DMS53 (cell line): ENCODE measurements around the gene FARSA.
"Not testable (repeated sequence)": the region's sequence is repeated elsewhere in the genome, so short reads cannot be mapped to it uniquely, and the experiment has no call there.

Experiments
- DNase-seq: peaks from one replicate; lab custom pipeline; 2025; lab: John Stamatoyannopoulos, UW

Gene FARSA

GRCh38 chr19:12933287-12934072 lies at the start of gene FARSA:
FARSA (minus strand) TSS chr19:12933711; CDS start chr19:12933696, 15 bp downstream.
- peak; percentile 93 for DNase-seq

GRCh38 chr19:12983091-12983490 lies 49.6 kb upstream of the FARSA start:
- DNase-seq: peak; percentile 26

DNA sequence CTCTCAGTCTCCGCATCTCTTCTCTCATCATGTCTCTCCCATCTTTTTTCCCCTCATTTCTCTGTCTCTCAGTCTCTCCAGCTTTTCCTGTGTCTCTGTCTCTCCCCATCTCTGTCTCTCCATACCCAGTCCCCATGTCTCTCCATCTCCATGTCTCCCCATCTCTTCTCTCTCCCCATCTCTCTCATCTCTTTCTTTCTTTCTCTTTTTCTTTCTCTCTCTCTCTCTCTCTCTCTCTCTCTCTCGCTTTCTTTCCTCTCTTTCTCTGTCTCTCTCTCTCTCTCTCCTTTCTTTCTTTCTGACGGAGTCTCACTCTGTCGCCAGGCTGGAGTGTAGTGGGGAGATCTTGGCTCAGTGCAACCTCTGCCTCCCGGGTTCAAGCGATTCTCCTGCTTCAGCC lies 49.1 kb upstream of the FARSA start:
- no peak for DNase-seq

GRCh38 chr19:12979974-12980373 lies 46.5 kb upstream of the FARSA start:
- no peak for DNase-seq

DNA sequence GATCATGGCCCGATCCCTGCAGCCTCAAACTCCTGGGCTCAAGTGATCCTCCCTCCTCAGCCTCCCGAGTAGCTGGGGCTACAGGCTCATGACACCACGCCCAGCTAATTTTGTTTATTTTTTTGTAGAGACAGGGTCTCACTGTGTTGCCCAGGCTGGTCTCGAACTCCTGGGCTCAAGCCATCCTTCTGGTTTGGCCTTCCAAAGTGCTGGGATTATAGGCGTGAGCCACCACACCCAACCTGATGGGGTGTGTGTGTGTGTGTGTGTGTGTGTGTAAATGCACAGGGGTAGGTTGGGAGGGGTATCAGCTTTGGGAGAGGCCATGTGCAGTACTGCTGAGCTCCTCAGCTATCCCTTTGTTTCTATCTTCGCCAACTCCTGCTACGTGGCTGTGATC lies 42.6 kb upstream of the FARSA start:
- DNase-seq: not testable (repeated sequence)

DNA sequence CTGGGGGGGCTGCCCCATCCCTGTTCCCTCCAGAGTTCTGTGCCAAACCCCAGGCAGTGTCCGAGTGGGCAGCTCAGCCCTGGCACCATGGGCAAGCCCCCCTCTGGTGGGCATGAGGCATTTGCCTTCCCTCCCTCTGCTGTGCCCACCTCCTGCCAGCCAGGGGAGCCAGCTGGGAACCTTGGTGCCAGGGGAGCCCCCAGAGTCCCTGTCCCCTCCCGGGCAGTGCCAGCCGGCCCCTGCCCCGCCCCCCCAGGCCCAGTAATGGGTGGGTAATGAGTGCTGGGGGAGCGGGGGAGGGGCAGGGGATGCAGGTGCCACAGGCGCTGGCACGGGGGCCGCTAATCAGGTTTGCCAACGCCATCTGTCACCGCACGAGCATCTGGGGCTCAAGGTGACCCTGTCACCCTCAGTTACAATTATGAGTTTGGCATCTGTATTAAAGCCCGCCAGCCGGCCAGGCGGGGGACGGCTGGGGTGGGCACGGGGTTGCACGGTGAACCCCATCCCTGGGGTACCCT lies 41.8 kb upstream of the FARSA start:
- DNase-seq: no peak

DNA sequence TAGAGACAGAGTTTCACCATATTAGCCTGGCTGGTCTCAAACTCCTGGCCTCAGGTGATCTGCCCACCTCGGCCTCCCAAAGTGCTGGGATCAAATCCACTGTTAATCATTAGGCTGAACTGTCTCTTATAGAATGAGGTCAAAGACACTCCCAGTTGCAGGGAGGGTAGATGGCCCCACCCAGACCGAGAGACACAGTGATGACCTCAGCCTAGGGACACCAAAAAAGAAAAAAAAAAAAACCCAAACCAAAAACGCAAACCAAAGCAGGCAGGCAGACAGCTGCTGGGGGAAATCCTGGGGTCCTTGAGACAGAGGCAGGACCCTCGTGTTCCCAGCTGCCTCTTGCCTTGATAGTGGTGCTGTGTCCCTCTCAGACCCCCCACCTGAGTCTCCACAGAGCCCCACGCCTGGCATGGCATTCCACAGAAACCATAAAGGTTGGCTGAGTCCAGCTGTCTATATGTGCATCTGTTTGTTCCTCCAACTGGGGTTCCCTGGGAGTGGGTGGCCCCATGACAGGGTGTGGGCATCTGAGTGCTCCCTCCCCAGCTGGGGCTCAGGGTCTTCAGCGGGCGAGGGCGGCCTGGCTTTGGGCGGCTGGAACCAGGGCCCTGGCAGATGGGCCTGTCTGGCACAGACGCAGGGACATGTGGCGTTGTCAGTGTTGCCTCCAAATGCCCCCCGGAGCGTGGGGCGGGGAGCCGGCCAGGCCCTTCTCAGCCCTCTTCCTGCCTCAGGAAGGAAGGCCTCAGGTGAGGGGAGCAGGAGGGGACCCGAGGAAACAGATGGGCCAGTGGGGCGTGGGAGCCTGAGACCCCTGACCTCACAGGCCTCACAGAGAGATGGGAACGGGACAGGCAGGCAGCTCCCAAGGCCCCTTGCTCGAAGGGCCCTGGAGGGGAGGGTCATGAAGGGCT lies 41.0 kb upstream of the FARSA start:
- DNase-seq: no peak

DNA sequence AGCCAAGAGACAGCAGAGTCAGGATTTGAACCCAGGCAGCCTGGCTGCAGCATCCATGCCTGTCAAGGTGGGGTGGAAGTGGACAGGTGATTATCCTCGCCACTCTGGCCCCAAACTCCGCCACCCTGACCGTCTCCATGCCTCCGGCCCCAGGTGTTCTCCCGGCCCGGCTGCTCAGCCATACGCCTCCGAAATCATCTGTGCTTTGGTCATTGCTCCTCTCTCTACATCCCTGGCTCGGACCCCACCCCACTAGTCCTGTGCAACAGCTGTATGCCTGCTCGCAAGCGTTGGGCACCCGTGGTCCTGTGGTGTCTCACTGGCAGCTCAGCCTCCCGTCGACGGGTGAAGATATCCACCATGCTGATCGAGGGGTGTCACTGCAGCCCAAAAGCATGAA lies 39.7 kb upstream of the FARSA start:
- no peak for DNase-seq

DNA sequence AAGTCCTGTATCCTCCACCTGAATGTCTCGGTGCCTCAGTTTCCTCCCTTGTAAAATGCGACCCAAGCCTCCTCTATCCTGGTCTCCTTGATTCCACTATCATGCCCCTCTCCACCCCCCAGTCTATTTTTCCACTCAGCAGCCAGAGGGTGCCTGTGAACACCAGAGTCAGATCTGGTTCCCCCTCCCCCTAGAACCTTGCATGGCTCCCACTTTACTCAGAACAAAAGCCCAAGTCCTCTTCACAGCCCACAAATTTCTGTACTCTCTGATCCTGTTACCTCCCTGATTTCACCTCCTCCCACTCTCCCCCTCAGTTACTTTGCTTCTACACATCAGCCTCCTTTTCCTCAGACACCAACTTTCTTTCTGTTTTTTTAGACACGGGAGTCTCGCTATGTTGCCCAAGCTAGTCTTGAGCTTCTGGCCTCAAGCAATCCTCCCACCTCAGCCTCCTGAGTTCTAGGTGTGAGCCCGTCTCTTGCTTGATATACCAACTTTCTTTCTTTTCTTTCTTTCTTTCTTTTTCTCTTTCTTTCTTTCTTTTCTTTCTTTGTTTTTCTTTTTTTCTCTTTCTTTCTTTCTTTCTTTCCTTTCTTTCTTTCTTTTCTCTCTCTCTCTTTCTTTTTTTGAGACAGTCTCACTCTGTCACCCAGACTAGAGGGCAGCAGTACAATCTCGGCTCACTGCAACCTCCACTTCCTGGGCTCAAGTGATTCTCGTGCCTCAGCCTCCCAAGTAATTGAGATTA lies 36.7 kb upstream of the FARSA start:
- DNase-seq: no peak

DNA sequence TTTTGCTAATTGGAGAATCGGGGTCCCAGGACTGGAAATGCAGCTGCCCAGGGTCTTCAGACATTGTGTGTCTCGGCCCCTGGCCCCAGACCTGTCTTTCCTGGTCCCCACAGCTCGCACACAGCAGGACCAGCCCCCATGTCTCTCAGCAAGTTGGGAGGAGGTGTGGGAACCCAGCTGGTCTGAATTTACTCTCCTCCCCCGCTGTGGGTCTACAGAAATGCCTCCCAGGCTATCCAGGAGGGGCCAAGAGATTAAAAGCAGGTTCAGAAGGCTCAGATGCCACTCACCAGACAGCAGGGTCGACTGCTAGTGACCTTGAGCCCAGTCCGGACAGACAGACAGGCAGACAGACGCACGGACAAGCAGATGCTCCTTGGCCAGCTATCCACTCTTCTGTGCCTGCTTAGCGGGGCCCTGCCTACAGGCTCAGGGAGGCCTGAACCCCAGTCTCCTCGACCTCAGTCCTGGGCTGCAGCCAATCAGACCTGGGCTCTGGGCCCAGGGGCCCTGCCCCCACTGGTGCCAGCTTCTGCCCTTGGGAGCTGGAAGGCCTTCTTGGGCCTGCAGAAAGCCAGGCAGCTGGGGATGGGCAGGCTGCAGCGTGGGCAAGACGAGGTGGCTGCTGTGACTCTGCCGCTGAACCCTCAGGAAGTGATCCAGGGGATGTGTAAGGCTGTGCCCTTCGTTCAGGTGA lies 35.9 kb upstream of the FARSA start, which contains the start of gene DAND5:
DAND5 (plus strand) TSS at position 285 of the 697 bp plus-strand sequence; CDS start at position 370, 85 bp downstream.
- no peak for DNase-seq

DNA sequence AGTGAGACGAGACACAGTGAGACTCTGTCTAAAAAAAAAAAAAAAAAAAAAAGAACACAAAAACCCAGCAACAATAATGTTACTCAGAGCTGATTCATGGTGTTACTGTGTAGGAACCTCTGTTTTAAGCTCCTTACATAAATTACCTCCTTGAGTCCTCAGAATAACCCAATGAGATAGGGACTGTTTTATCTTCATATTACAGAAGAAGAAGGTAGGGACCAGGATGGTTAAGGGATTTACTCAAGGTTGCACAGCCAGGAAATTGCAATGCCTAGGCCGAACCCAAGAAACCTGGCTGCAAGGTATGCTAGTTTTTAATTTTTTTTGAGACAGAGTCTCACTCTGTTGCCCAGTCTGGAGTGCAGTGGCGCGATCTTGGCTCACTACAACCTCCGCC lies 34.4 kb upstream of the FARSA start:
- DNase-seq: no peak

DNA sequence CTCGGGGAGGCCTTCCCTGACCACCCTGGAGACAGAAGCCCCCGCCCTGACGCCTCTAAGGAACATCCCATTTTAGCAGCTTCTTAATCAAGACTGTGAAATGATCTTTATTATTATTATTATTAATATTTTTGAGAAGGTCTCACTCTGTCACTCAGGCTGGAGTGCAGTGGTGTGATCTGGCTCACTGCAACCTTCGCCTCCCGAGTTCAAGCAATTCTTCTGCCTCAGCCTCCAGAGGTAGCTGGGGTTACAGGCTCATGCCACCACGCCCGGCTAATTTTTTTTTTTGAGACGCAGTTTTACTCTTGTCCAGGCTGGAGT lies 32.3 kb upstream of the FARSA start:
- no peak for DNase-seq

DNA sequence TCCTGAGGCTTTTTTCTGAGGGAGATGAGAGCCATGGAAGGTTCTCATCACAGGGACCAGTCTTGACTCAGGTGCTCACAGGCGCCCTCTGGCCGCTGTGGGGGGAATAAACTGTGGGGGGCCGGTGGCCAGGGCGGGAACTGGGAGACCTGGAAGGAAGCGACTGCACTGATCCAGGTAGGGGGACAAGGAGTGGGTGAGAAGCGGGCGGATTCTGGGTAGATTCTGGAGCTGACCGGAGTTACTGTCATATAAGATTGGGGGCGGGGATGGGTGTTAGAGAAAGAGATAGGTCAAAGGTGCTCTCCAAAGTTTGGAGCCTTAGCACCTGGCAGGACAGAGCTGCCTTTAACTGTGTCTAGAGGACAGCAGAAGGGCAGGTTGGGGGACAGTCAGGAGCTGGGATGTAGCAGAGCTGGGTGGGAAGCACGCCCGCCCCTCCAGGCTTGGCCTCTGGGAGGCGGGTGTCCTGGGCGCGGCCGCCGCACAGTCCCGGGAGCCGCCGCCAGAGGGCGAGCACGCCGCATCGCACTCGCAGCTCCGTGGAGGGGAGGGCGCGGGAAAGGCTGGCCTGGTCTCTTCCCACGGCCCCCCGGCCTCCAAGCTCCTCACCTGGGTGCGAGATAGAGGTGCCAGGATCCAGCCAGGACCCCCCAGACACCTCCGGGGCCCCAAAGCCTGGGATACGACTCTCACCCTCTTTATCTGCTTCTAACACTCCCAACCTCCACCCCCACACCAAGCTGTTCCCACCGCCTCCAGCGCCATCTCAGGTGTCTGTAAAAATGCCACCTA lies 31.7 kb upstream of the FARSA start:
- peak; percentile 79 for DNase-seq

- DNase-seq: no peak
Observed at GRCh38 chr19:12959481-12959880, 26.0 kb upstream of the FARSA start.

- not testable (repeated sequence) for DNase-seq
Observed at GRCh38 chr19:12957389-12957952, 24.0 kb upstream of the FARSA start.

DNA sequence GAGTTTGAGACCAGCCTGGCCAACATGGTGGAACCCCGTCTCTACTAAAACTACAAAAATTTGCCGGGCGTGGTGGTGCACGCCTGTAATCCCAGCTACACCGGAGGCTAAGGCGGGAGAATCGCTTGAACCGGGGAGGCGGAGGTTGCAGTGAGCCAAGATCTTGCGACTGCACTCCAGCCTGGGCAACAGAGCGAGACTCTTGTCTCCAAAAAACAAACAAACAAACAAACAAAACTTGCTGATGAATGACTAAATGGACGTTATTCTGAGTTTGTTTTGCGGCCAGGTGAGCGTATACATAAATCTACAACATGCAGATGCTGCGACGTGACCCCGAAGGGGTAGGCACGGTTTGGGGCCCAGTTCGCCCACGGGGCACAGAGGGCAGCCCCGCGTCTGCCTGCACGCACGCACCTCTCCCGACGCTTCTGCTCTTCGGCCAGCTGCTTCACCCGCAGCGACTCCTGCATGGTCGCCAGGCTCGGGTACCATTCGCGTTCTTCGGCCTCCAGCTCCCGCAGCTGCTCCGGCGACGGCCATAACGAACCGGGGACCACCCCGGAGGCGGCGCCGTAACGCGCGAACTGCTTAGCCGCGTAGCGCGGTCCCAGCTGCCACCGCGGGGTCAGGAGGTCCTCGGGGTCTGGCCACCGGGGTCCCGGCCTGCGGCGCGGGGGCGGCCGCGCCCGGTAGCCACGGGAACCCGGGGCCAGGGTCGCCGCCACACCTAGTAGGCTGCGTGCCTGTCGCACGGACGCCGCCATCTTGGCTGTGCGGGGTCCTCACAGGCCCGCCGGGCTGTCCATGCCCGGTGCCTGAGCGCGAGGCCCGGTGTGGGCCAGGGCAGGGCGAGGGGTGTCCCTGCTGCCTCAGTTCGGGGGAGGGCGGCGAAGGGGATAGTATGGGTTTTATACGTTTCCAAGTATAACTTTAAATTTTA lies 23.2 kb upstream of the FARSA start, which contains the start of gene GADD45GIP1:
GADD45GIP1 (minus strand) TSS at position 778 of the 943 bp plus-strand sequence; CDS start at position 767, 11 bp downstream.
- peak; percentile 91 for DNase-seq

DNA sequence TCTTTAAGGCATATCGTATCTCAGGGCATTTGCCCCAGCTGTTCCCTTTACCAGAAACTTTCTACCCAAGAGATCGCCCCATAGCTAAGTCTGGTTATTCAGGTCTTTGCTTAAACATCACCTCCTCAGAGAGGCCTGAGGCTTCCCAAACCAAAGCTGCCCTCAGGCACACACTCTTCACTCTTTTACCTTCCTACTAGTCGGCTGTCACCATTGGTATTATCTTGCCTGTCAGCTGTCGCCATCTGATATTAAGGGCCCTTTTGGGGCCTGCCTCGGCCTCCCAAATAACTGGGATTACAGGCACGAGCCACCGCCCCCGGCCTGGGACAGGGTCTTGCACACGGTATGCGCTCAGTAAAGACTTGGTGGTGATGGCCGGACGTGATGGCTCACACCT lies 22.5 kb upstream of the FARSA start:
- DNase-seq: no peak

DNA sequence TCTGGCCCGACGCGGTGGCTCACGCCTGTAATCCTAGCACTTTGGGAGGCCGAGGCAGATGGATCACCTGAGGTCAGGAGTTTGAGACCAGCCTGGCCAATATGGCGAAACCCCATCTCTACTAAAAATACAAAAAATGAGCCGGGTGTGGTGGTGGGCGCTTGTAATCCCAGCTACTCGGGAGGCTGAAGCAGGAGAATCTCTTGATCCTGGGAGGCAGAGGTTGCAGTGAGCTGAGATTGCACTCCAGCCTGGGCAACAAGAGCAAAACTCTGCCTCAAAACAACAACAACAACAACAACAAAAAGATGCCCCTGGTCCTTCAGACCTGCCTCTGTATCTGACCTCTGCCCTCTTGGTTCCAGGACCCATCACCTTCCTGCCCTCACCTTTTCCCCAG lies 22.1 kb upstream of the FARSA start:
- DNase-seq: not testable (repeated sequence)

- DNase-seq: no peak
Observed at GRCh38 chr19:12954612-12954962, 21.1 kb upstream of the FARSA start.
